DND-41 (cell line): ENCODE data around the gene ARHGAP1.

Experiments used
- ATAC-seq: fragments of 200-7000 bp; cut with Tn5 transposase; 3 replicates; pipeline ENCODE4 v1.9.1; 2021; ENCODE audit warnings: low read depth; ENCODE audit not compliant: insufficient read depth
- DNase-seq: peaks from one replicate; pipeline ENCODE4 v3.0.0-alpha.2; 2020
- H2AFZ ChIP-seq: 2 replicates; pipeline ENCODE4 v1.6.0; 2012; ENCODE audit warnings: low read depth, low read length
- H3K27ac ChIP-seq: 2 replicates; pipeline ENCODE4 v1.5.1; 2012; ENCODE audit warnings: low read length, inconsistent platforms
- H3K27me3 ChIP-seq: fragments of 200-600 bp; sonication (generic); 2 replicates; pipeline ENCODE4 v1.6.0; 2012; ENCODE audit warnings: low read length, mild to moderate bottlenecking, inconsistent platforms; ENCODE audit not compliant: insufficient read depth, poor library complexity
- H3K36me3 ChIP-seq: 2 replicates; pipeline ENCODE4 v1.5.1; 2012; ENCODE audit warnings: low read length, inconsistent platforms; ENCODE audit not compliant: insufficient read depth
- H3K4me1 ChIP-seq: 2 replicates; pipeline ENCODE4 v1.5.1; 2012; ENCODE audit warnings: mild to moderate bottlenecking, low read length; ENCODE audit not compliant: insufficient read depth
- H3K4me2 ChIP-seq: 2 replicates; pipeline ENCODE4 v1.6.0; 2012; ENCODE audit warnings: mild to moderate bottlenecking, moderate library complexity, low read length, inconsistent platforms; ENCODE audit not compliant: insufficient read depth
- H3K4me3 ChIP-seq, 2 experiments: fragments of 200-600 bp in 1 of 2; shearing (Covaris generic) in 1 of 2; 2 replicates each; pipeline ENCODE4 v1.5.1; 2012 to 2016; ENCODE audit warnings: inconsistent platforms in 2 of 2, low read length in 2 of 2, mild to moderate bottlenecking in 2 of 2, low read depth in 1 of 2, moderate library complexity in 1 of 2
- H3K79me2 ChIP-seq: 2 replicates; pipeline ENCODE4 v1.6.0; 2012; ENCODE audit warnings: low read length, inconsistent platforms; ENCODE audit not compliant: insufficient read depth
- H3K9ac ChIP-seq: 2 replicates; pipeline ENCODE4 v1.6.0; 2012; ENCODE audit warnings: low read depth, mild to moderate bottlenecking, inconsistent platforms, low read length, moderate library complexity
- H3K9me3 ChIP-seq: 2 replicates; pipeline ENCODE4 v1.5.1; 2012; ENCODE audit warnings: low read length, moderate library complexity, mild to moderate bottlenecking, inconsistent platforms; ENCODE audit not compliant: insufficient read depth, severe bottlenecking
- H4K20me1 ChIP-seq: 2 replicates; pipeline ENCODE4 v1.6.0; 2012; ENCODE audit warnings: low read length; ENCODE audit not compliant: insufficient read depth
- EZH2 ChIP-seq: IDR thresholded peaks from 3 replicates; pipeline ENCODE4 v1.6.1; 2012; ENCODE audit warnings: borderline replicate concordance, low read depth, mild to moderate bottlenecking, moderate library complexity, low read length, inconsistent platforms; ENCODE audit not compliant: severe bottlenecking
- TF ChIP-seq, protein P1 (sequence below): IDR thresholded peaks from 2 replicates; pipeline ENCODE4 v1.5.1; 2012; ENCODE audit warnings: borderline replicate concordance, low read length, moderate library complexity, mild to moderate bottlenecking; ENCODE audit not compliant: poor library complexity, severe bottlenecking; ENCODE audit errors: extremely low read depth

ARHGAP1 gene

DNA sequence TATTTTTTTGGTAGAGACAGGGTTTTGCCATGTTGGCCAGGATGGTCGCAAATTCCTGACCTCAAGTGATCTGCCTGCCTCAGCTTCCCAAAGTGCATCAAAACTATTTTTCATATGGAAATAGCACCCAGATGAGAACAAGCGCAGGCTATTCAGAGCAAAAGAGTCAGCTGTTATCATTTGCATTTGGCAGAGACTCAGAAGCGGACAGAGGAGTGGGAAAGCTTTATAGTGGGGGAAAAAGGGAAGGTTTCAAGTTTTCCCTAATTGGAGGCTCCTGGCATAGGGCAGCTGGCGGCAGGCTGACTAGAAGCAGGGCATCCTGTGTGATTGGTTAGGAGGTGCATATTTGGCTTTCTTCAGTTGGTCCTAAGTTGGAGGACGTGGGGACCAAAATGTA is 62.9 kb downstream of the ARHGAP1 start:
- Histone ChIP-seq H3K4me2 (no peak overlapping the region), H3K4me1 (no peaks in the 10 kb centered on the region), H3K4me3 (no peak overlapping the region), H3K36me3 (peaks cover 29% of the 10 kb centered on the region), H4K20me1 (0 out of 2 replicates have a peak, but pooled peaks cover 1% of the 10 kb centered on the region), H3K9me3 (no peaks in the 10 kb centered on the region), H3K9ac (no peak overlapping the region), H3K79me2 (peaks cover 22% of the 10 kb centered on the region), H3K27me3 (no peaks in the 10 kb centered on the region), H3K27ac (no peak overlapping the region), H2AFZ (no peak overlapping the region)
- ATAC-seq (no peak), DNase-seq (no peak)
- TF ChIP-seq, protein P1, sequence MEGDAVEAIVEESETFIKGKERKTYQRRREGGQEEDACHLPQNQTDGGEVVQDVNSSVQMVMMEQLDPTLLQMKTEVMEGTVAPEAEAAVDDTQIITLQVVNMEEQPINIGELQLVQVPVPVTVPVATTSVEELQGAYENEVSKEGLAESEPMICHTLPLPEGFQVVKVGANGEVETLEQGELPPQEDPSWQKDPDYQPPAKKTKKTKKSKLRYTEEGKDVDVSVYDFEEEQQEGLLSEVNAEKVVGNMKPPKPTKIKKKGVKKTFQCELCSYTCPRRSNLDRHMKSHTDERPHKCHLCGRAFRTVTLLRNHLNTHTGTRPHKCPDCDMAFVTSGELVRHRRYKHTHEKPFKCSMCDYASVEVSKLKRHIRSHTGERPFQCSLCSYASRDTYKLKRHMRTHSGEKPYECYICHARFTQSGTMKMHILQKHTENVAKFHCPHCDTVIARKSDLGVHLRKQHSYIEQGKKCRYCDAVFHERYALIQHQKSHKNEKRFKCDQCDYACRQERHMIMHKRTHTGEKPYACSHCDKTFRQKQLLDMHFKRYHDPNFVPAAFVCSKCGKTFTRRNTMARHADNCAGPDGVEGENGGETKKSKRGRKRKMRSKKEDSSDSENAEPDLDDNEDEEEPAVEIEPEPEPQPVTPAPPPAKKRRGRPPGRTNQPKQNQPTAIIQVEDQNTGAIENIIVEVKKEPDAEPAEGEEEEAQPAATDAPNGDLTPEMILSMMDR, result no peak
- TF ChIP-seq EZH2, result no peak

DNA sequence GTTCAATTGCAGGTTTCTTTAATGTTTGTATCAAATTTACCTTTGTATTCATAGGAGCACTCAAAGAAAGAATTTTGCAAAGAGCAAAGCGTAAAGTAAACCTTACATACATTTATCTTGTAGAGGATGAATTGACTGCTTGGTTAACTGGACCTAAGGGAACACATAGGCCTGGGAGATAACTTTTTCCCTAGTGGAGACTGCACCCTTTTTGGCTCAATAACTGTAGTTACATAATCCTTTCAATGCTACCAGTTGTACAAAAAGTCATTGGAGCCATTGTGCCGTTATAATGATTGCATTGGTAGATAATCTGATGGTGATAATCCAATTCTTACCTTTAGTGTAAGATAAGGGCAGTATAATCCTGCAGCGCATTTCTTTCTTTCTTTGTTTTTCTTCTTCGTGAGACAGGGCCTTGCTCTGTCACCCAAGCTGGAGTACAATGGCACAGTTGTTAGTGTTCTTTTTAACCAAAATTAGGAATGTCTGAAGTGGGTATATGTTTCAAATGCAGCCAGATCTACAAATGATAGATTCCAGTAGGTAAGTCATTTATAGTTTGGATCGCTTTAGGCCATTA is 64.8 kb downstream of the ARHGAP1 start:
- H3K36me3 ChIP-seq, result peaks cover 41% of the 10 kb centered on the region
- H3K4me2 ChIP-seq, result no peak overlapping the region
- no peak for ATAC-seq
- TF ChIP-seq, protein P1, result no peak
- TF ChIP-seq EZH2, result no peak
- H3K27me3 ChIP-seq, result no peaks in the 10 kb centered on the region
- no peak overlapping the region for H3K27ac ChIP-seq
- H3K79me2 ChIP-seq, result peaks cover 30% of the 10 kb centered on the region
- no peak for DNase-seq
- H2AFZ ChIP-seq, result no peak overlapping the region
- no peaks in the 10 kb centered on the region for H3K9me3 ChIP-seq
- H3K4me3 ChIP-seq, result no peak overlapping the region
- no peaks in the 10 kb centered on the region for H3K4me1 ChIP-seq
- no peaks in the 10 kb centered on the region for H4K20me1 ChIP-seq
- H3K9ac ChIP-seq, result no peak overlapping the region

DNA sequence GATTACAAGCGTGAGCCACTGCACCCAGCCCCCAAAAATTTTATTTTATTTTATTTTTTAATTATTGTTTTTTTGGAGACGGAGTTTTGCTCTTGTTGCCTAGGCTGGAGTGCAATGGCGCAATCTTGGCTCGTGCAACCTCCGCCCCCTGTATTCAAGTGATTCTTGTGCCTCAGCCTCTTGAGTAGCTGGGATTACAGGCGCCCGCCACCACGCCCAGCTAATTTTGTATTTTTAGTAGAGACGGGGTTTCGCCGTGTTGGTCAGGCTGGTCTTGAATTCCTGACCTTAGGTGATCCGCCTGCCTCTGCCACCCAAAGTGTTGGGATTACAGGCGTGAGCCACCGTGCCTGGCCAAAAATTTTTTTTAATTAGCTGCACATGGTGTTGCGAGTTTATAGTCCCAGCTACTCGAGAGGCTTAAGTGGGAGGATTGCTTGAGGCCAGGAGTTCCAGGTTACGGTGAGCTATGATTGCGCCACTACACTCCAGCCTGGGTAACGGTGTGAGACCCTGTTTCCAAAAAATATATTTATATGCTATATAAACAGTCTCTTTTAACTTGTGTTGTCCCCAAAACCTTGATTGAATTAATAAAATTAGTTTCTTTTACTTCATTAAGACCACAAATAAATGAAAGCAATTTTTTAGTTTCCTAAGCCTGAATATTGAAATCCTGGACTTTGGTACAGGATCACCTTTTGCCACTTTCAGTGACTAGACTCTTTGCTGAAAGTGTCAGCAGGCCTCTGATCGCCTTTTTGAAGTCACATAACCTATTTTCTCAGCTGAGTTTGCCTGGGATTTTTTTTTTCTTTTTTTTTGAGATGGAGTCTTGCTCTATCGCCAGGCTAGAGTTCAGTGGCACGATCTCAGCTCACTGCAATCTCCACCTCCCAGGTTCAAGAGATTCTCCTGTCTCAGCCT is 66.9 kb downstream of the ARHGAP1 start:
- Histone ChIP-seq H2AFZ (no peak overlapping the region), H3K9ac (no peak overlapping the region), H3K9me3 (no peaks in the 10 kb centered on the region), H3K79me2 (peaks cover 35% of the 10 kb centered on the region), H3K27me3 (no peaks in the 10 kb centered on the region), H3K36me3 (peaks cover 54% of the 10 kb centered on the region), H4K20me1 (no peaks in the 10 kb centered on the region), H3K4me2 (no peak overlapping the region), H3K4me3 (no peak overlapping the region), H3K27ac (no peak overlapping the region), H3K4me1 (no peaks in the 10 kb centered on the region)
- no peak for TF ChIP-seq EZH2
- TF ChIP-seq, protein P1, result no peak
- ATAC-seq (no peak), DNase-seq (no peak)
